Skin of body (tissue), 2 donors: ENCODE measurements around the gene EPHB1. TPM values are rescaled to one million over a fixed set of nuclear protein-coding genes. Genes with fewer than 3 reads are reported as not detected.

ENCODE experiments used
- DNase-seq: peaks from one replicate; lab custom pipeline; 2025; lab: John Stamatoyannopoulos, UW
- total RNA-seq: library from RNA; depleted of rRNA; stranded (reverse); fragments of >200 nt; gene quantifications from one replicate; pipeline ENCODE4 v1.2.3, GENCODE V29; 2014

EPHB1 gene
- total RNA-seq, 1 donor from 2014 or later, result 5.0 TPM

GRCh38 chr3:134880431-134880830, 85.4 kb downstream of the EPHB1 start:
- no peak for DNase-seq

- no peak for DNase-seq
Observed at GRCh38 chr3:134881305-134881704, 86.2 kb downstream of the EPHB1 start.

- no peak for DNase-seq
Observed at GRCh38 chr3:134883697-134884385, 88.8 kb downstream of the EPHB1 start.

GRCh38 chr3:134885877-134886621, 91.0 kb downstream of the EPHB1 start:
- no peak for DNase-seq

- no peak for DNase-seq
Observed at GRCh38 chr3:134886991-134887390, 91.9 kb downstream of the EPHB1 start.

GRCh38 chr3:134887536-134887935, 92.5 kb downstream of the EPHB1 start:
- no peak for DNase-seq

- no peak for DNase-seq
Observed at GRCh38 chr3:134892326-134892725, 97.3 kb downstream of the EPHB1 start.

GRCh38 chr3:134892761-134893160, 97.7 kb downstream of the EPHB1 start:
- DNase-seq, result no peak

GRCh38 chr3:134894533-134894932, 99.5 kb downstream of the EPHB1 start:
- no peak for DNase-seq

GRCh38 chr3:134895181-134895580, 100.1 kb downstream of the EPHB1 start:
- no peak for DNase-seq

- no peak for DNase-seq
Observed at GRCh38 chr3:134896141-134896540, 101.1 kb downstream of the EPHB1 start.

GRCh38 chr3:134896696-134897095, 101.6 kb downstream of the EPHB1 start:
- no peak for DNase-seq

GRCh38 chr3:134897391-134898141, 102.5 kb downstream of the EPHB1 start:
- DNase-seq, result no peak

GRCh38 chr3:134898181-134898754, 103.2 kb downstream of the EPHB1 start:
- no peak for DNase-seq

GRCh38 chr3:134899786-134900185, 104.7 kb downstream of the EPHB1 start:
- no peak for DNase-seq

- no peak for DNase-seq
Observed at GRCh38 chr3:134900482-134900881, 105.4 kb downstream of the EPHB1 start.

- no peak for DNase-seq
Observed at GRCh38 chr3:134901461-134901860, 106.4 kb downstream of the EPHB1 start.

GRCh38 chr3:134903837-134904236, 108.8 kb downstream of the EPHB1 start:
- DNase-seq, result no peak

GRCh38 chr3:134904241-134904771, 109.2 kb downstream of the EPHB1 start:
- DNase-seq, result no peak

GRCh38 chr3:134904776-134905646, 110.0 kb downstream of the EPHB1 start:
- no peak for DNase-seq

- DNase-seq, result no peak
Observed at GRCh38 chr3:134905647-134905935, 110.5 kb downstream of the EPHB1 start.
